SK-MEL-5 (cell line): ENCODE results near the gene EXOC3L1. TPM values are rescaled to one million over a fixed set of nuclear protein-coding genes. Genes with fewer than 3 reads are reported as not detected.

Experiments
- DNase-seq: peaks from one replicate; pipeline ENCODE4 v3.0.0-alpha.2; 2016; ENCODE audit warnings: low read depth, low spot score
- in situ Hi-C: cut with HindIII; loops from 2 replicates; pipeline ENCODE4 v1.10.0; 2016; ENCODE audit warnings: low sequenced_read_pairs, high pct_unique_total_duplicates, low pct_unique_long_range_greater_than_20kb
- total RNA-seq: library from RNA; depleted of rRNA; stranded (reverse); fragments of >200 nt; shearing (Covaris generic); gene quantifications from 2 replicates; pipeline ENCODE4 v1.2.3, GENCODE V29; 2014

EXOC3L1 gene
- total RNA-seq, 1 experiment from 2014 or later, result not detected

- in situ Hi-C loops, result no loop called here
- DNase-seq, result no peak
Observed at GRCh38 chr16:67188323-67188722, 1.6 kb downstream of the EXOC3L1 start.

- in situ Hi-C loops, result no loop called here
- no peak for DNase-seq
Observed at GRCh38 chr16:67187175-67187890, 2.6 kb downstream of the EXOC3L1 start.

- in situ Hi-C loops, result no loop called here
- DNase-seq, result no peak
Observed at GRCh38 chr16:67186550-67186950, 3.4 kb downstream of the EXOC3L1 start.

- in situ Hi-C loops, result no loop called here
- no peak for DNase-seq
Observed at GRCh38 chr16:67185651-67186134, 4.2 kb downstream of the EXOC3L1 start.

- in situ Hi-C loops, result no loop called here
Observed at GRCh38 chr16:67184995-67185650, 4.8 kb downstream of the EXOC3L1 start.

GRCh38 chr16:67184453-67184994 is 5.4 kb downstream of the EXOC3L1 start:
- in situ Hi-C loops, result no loop called here
- no peak for DNase-seq

More at GRCh38 chr16:67184995-67185650, 4.8 kb downstream of the EXOC3L1 start:
- DNase-seq, result peak; percentile 84

- in situ Hi-C loops, result no loop called here
Observed at GRCh38 chr16:67183627-67184452, 6.1 kb downstream of the EXOC3L1 start, which contains the start of gene MATCAP1. MATCAP1 (minus strand) TSS chr16:67183963; CDS start chr16:67180610, 3,353 bp downstream.

DNA sequence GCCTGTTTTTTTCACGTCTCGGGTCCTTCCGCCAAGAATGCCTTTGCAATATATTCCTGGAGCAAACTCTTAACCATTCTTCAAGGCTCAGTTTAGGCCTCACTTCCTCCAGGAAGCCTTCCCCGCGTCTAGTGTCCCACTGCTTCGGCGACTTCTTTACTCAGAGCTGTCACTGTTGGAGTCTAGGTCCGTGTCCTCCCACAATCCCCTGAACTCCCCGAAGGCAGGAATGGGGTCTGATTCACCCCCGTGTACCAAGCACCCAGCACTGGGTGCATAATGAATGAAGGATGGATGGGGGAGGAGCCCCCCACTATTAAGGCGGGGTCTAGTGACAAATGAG is 6.7 kb downstream of the EXOC3L1 start:
- in situ Hi-C loops, result no loop called here
- no peak for DNase-seq

More at GRCh38 chr16:67183627-67184452, 6.1 kb downstream of the EXOC3L1 start, which contains the start of gene MATCAP1:
- peak; percentile 97 for DNase-seq

DNA sequence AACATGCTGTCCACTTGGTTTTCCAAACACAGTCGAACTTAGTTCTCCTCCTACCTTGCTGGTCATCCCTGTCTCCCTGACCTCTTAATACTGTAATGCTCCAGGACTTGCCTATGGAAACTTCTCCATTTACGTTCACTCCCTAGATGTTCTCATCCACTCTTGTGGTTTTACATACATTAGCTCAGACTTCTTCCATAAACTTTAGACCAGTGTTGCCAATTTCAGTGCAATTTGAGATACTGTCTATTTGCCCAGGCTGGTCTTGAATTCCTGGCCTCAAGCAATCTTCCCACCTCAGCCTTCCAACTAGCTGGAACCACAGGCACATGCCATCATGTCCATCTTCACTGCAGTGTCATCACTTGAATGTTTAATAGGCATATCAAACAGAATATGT is 7.6 kb downstream of the EXOC3L1 start:
- in situ Hi-C loops, result no loop called here
- no peak for DNase-seq

DNA sequence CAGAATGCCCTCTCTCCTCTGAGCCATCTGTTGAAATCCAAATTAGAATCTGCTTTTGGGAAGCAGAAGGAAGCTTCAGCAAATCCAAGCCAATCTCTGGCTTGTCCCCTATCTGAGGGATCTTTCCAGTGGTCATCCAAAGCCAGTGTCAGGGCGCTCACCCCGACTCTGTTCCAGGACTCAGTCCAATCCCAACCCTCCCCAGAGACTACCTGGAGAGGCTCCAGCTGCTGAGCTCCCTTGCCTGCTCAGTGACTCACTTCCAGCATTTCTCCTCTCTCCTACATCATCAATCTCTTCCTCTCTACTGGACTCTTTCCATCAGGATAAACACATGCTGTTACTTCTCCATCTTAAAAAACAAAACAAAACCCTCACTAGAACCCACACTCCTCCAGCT is 8.6 kb downstream of the EXOC3L1 start:
- DNase-seq, result no peak

GRCh38 chr16:67180166-67180565 is 9.8 kb downstream of the EXOC3L1 start:
- in situ Hi-C loops, result no loop called here

More for the DNA sequence above, 8.6 kb downstream of the EXOC3L1 start:
- in situ Hi-C loops, result no loop called here

GRCh38 chr16:67179421-67180080 is 10.4 kb downstream of the EXOC3L1 start:
- in situ Hi-C loops, result no loop called here
- DNase-seq, result peak; percentile 49

More at GRCh38 chr16:67180166-67180565, 9.8 kb downstream of the EXOC3L1 start:
- DNase-seq, result no peak

DNA sequence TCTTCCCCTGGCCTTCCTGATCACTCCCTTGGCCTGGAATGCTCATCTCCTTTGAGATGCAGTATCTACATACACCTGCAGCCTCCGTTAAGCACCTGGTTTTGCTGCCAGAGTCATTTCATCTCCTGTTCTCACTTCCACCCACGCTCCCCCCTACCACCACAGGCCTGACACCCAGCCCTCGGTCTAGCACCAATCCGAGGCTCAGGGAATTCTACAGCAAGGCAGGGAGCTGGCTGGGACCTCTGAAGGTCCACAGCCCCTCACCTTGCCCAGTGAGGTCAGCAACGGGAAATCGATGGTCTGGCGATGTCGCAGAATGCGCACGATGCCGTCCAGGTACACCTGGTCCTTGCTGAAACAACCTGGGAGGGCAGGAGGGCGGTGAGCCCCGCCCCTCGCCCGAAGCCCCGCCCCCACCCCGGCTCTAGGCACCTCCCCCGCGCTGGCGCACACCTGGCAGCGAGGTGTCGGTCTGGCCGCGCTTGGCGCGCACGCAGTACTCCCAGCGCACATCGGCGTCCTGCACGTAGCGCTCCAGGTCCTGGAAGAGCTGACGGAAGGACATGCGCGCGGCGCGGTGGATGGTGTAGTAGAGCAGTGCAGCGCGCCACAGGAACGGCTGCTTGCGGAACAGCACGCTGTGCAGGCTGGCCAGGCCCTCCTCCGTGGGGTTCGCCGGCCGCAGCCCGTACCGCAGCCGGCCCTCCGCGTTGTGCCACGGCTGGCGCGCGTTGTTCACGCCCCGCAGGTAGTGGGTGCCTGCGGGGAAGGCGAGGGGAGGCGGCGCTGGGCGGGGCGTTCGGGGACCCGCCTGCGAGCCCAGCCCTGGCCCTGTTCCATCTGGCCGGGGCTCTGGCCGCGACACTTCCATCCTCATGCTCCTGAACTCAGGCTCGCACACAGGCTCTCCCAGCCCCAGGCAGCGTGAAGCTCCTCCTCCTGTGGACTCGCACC is 11.9 kb downstream of the EXOC3L1 start:
- in situ Hi-C loops, result no loop called here
- DNase-seq, result peak; percentile 25

DNA sequence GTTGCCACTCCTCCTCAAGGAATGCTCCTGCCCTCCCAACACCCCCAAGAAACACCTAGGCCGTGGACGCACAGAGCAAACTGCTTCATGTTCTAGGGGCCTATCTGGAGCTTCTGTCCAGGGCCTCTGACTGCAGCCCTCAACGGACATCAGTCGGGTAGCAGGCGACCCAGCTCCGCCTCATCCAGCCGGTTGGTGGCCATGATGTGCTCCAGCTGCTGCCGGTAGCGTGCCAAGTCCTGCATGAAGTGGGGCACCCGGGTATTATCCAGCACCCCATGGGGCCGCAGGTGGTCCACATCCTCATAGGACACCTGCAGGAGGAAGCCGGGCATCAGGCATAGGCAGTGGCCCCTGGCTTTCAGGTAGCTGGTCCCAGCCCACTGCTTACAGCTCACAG is 13.3 kb downstream of the EXOC3L1 start:
- DNase-seq, result no peak
- in situ Hi-C loops, result no loop called here

GRCh38 chr16:67174706-67175231 is 15.2 kb downstream of the EXOC3L1 start:
- in situ Hi-C loops, result no loop called here
- no peak for DNase-seq
